RWPE1 (cell line): Measurements from ENCODE around the gene CDC42SE1.

Experiments used
- CTCF ChIA-PET: fragments of 350-600 bp; sonication (Branson Sonifier 250); formaldehyde crosslinking; extraction: SDS; loops from one replicate; lab custom pipeline; 2021; lab: Yijun Ruan, JAX
- POLR2A ChIA-PET: fragments of 400-600 bp; formaldehyde crosslinking; extraction: SDS; loops from one replicate; lab custom pipeline; 2020; ENCODE audit warnings: antibody characterized with exemption; ENCODE audit not compliant: low non-redundant PET; lab: Yijun Ruan, JAX
- DNase-seq: peaks from one replicate; pipeline ENCODE4 v3.0.0; 2012; ENCODE audit warnings: low spot score
- H3K27ac ChIP-seq: fragments of 450-650 bp; 2 replicates; pipeline ENCODE4 v1.5.1; 2017
- TF ChIP-seq, protein P1 (sequence below): fragments of 450-650 bp; conservative IDR thresholded peaks from 2 replicates; pipeline ENCODE4 v1.5.1; 2017; ENCODE audit warnings: low read depth, mild to moderate bottlenecking

CDC42SE1 gene

GRCh38 chr1:151011154-151011850 is 48.1 kb downstream of the CDC42SE1 start:
- ChIA-PET CTCF (no interaction called here), POLR2A (no interaction called here)
- H3K27ac ChIP-seq = no peak overlapping the region
- TF ChIP-seq, protein P1, sequence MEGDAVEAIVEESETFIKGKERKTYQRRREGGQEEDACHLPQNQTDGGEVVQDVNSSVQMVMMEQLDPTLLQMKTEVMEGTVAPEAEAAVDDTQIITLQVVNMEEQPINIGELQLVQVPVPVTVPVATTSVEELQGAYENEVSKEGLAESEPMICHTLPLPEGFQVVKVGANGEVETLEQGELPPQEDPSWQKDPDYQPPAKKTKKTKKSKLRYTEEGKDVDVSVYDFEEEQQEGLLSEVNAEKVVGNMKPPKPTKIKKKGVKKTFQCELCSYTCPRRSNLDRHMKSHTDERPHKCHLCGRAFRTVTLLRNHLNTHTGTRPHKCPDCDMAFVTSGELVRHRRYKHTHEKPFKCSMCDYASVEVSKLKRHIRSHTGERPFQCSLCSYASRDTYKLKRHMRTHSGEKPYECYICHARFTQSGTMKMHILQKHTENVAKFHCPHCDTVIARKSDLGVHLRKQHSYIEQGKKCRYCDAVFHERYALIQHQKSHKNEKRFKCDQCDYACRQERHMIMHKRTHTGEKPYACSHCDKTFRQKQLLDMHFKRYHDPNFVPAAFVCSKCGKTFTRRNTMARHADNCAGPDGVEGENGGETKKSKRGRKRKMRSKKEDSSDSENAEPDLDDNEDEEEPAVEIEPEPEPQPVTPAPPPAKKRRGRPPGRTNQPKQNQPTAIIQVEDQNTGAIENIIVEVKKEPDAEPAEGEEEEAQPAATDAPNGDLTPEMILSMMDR = no peak
- no peak for DNase-seq

DNA sequence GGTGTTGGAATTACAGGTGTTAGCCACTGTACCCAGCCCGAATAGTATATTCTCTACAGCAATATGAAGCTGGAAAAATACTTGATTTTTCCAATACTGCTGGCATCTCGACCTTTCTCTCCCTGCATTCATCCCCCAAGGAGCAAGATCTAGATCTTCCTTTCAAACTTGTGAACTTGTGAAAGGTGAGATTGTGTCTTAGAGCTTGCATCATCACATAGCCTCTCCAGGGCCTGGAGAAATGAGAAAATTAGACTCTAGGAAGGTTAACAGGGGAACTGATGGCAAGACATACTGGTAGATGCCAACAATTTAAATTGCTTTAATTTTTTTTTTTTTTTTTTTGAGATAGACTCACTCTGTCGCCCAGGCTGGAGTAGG is 49.1 kb downstream of the CDC42SE1 start:
- no peak for DNase-seq
- POLR2A ChIA-PET = no interaction called here

GRCh38 chr1:151009674-151010345 is 49.6 kb downstream of the CDC42SE1 start:
- ChIA-PET POLR2A (no interaction called here), CTCF (interaction anchor here (1.2 kb wide), 1 partner anchor 14 kb away, joined by 3 read pairs; no protein-coding TSS in a partner anchor)
- TF ChIP-seq, protein P1 = no peak
- DNase-seq = no peak
- no peak overlapping the region for H3K27ac ChIP-seq

More for the DNA sequence above, 49.1 kb downstream of the CDC42SE1 start:
- TF ChIP-seq, protein P1 = no peak
- H3K27ac ChIP-seq = no peak overlapping the region
- CTCF ChIA-PET = no interaction called here

- no peak for DNase-seq
- TF ChIP-seq, protein P1 = no peak
- H3K27ac ChIP-seq = peak overlapping the region; percentile 91
- POLR2A ChIA-PET = no interaction called here
- CTCF ChIA-PET = interaction anchor here (1.2 kb wide), 1 partner anchor 14 kb away, joined by 3 read pairs; no protein-coding TSS in a partner anchor
These were observed 50.2 kb downstream of the CDC42SE1 start for GRCh38 chr1:151009206-151009587.

- CTCF ChIA-PET = interaction anchor here (0.7 to 1.2 kb wide), 2 partner anchors 13 to 20 kb away, joined by 3 read pairs; no protein-coding TSS in a partner anchor
- POLR2A ChIA-PET = no interaction called here
- DNase-seq = peak; percentile 99
- H3K27ac ChIP-seq = peak within 1 kb of the TSS; percentile 91
- TF ChIP-seq, protein P1 = no peak
These were observed 50.9 kb downstream of the CDC42SE1 start, which contains the start of gene PRUNE1 for GRCh38 chr1:151008244-151009205. TSS of gene PRUNE1 (plus strand) at chr1:151008449. CDS start at chr1:151008633, 184 bp downstream.
